Hypothalamus (tissue), 51 donors: ENCODE measurements around the gene OBSL1.

Source experiments
- DNase-seq, 51 donors: peaks; one replicate each; lab custom pipeline; 2025; lab: John Stamatoyannopoulos, UW

OBSL1 gene

DNA sequence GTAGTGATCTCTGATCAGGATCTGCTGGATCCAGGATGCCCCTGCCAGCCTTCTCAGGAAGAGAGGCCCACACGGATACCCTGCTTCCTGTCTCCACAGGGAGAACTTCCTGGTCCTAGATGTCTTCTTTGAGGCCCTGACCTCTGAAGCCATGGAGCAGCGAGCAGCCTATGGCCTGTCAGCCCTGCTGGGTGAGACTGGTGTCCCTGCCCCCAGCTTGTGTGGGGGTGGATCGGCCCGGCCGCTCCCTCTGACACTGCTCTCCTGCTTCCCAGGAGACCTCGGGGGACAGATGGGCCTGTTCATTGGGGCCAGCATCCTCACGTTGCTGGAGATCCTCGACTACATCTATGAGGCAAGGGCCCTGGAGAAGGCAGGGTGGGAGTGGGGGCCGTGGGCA, 34.4 kb downstream of the OBSL1 start:
- DNase-seq: no peak

DNA sequence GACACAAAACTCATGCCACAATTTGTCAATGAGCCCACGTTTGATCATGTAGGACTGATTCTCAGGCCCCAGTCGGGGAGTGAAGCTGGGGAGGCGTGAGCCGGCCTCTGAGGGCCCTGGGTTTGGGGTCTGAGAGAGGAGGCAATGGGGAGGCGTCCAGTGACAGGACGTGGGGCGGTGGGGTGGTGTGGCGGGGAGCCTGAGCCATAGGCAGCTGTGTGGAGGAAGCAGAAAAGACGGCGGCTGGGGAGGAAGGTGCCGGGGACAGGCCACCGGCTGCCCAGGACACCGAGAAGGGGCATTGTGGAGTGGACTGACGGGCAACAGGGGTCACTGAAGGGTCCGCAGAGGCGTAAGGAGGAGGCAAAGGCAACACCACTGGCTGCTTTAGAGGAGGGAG, 34.9 kb downstream of the OBSL1 start:
- DNase-seq: no peak

DNA sequence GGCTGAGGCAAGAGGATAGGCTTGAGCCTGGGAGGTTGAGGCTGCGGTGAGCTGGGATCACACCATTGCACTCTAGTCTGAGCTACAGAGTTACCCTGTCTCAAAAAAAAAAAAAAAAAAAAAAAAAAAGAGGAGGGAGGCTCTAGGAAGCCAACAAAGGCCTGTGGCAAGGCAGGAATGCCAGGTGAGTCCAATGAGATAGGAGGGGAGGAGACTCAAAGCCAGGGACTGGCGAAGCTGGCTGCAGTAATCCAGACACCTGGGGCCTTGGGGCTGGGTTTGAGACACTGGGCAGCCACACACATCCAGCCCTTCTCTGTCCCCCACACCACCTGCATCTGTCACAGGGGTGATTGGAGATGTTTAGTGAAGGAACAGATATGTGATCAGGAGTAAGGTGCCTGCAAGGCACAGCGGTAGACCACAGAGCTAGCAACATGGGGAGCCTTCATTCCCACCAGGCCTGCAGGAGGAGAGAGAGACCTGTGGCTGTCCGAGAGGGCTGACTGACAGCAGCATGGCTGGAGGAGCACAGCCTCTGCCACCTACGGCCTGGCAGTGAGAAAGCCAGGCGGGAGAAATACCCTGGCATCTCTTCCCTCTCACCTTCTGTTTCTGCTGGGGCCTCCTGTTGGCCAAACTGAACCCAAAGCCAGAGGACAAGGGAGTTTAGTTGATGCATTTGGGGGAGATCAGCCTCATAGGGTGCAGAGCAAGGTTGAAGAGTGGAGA, 37.2 kb downstream of the OBSL1 start:
- DNase-seq: no peak

DNA sequence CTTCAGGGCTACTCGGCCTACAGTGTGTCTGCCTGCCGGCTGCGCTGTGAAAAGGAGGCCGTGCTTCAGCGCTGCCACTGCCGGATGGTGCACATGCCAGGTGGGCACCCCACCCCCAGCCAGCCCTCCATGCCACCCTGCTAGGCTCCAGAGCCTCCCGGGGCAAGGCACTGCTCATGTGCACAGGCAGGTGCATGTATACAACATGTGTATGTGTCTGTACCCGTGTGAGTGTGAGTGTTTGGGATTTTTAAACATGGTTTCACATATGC, 39.0 kb downstream of the OBSL1 start:
- no peak for DNase-seq

DNA sequence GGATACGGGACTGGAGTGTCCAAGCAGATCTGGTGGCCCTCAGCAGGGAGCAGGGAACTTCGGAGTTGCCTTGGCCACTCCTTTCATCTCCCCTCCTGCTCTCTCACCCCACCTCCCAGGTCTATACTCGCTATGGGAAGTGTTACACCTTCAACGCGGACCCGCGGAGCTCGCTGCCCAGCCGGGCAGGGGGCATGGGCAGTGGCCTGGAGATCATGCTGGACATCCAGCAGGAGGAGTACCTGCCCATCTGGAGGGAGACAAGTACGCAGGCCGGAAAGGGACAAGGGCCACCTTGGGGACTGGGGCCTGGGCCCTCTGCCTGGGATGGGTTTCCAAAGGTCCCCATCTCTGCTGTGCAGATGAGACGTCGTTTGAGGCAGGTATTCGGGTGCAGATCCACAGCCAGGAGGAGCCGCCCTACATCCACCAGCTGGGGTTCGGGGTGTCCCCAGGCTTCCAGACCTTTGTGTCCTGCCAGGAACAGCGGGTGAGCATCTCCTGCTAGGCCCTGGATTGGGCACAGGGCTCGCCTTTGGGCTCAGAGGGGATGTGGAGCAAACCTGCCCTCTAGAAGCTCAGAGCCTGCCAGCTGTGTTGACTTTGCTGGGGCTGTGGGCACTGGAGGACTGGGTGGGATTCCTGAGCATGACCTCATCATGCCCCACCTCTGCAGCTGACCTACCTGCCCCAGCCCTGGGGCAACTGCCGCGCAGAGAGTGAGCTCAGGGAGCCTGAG, 39.5 kb downstream of the OBSL1 start:
- DNase-seq: no peak

DNA sequence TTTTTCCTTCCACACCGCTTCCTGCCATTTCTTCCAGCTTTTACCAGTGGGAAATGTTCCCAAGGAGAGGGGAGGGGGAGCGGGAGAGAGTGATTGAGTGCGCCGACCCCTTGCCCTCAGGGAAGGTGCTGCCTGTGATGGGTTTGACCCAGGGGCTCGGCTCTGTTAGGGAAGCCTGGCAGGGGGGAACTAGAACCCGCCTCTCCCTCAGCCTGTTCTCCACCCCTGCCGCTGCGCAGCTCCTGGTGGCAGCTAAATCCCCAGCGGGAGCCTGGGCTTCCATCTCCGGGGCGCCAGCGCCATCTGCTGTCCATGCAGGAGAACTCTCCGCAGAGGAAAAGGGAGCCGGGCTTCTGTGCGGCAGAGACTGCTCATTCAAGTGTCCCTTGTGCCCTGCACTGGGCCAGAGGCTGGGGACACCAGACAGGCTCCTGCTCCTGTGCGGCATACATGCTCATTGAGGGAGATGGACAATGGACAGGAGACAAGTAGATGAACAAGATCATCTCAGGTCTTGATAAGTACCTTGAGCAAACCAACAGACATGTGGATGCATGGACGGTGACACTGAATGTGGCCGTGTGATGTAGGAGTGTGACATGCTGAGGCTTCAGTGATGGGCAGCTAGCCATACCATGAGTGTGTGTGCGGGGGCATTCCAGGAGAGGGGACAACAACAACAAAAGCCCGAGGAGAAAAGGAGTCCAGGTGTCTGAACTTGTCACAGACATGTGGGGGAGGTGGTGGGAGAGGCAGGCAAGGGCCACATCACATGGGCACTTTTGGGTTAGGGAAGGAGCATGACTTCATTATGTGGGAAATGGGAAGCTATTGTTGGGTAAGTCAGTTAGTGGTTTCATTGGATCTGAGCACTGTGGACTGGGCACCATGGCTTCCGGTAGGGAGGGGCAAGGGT, 41.0 kb downstream of the OBSL1 start:
- peak; percentile 7 to 91 (median 71) for DNase-seq

DNA sequence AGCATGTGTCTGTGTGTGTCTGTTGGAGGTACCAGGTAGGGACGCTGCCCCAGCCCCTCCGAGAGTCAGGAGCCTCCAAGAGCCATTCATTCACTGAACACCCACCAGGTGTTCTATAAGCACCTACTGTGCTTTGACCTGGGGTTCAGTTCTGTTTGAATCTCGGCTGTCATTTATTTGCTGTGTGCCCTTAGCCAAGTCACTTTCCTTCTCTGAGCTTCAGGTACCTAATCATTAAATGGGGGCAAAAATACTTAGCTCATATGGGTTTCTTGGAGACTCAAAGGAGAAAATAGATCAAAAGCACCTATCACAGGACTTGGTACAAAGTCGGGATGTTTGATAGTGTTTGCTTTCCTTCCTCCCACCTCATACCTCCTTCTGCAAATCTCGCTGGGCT, 43.9 kb downstream of the OBSL1 start:
- no peak for DNase-seq

DNA sequence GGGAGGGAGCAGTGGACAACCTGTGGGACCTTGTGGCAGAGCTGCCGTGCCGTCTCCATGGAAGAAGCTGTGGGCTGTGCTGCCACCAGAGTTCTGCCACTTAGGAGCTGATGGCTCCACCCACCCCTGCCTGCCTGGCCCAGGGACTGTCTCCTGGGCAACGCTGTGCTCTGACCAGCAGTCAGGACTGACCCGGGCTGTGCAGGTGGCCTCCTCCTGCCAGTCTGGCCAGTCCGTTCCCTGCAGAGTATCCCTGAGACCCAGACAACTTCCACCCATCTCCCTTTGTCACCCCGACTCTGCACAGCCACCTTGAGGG, 44.3 kb downstream of the OBSL1 start:
- DNase-seq: peak in 11 of 51 donors; percentile 11 to 49 (median 26)

DNA sequence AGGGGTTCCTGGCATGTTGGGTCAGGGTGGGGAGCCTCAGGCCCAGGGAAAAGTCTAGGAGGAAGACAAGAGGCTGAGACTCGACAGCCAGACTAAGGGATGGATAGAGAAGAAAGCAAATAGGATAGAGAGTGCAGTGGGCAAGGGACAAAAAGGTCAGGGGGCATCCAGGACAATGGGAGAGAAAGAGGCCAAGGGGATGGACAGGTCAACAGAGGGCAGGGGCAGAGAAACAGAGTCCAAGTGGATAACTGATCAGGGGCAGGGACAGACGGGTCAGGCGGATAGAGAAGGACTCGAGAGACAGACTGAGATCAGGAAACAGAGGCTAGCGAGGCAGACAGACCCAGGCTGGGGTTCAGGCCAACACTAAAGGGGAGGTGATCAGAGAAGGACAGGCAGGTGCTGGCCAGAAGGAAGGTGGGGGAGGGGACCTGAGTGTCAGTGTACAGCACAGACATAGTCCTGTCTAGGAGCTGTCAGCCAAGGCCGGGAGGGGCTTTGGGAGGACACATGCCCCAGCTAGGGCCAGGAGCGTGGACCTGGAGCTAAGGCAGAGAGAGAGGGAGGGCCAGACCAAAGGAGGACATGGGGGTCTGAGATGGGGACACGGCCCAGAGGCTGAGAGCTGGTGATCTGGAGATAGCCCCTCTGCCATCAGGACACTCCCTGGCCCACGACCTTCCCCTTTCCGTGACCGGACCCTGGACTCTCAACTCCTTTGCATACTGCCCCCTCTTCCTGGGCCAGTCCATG, 44.8 kb downstream of the OBSL1 start:
- no peak for DNase-seq

DNA sequence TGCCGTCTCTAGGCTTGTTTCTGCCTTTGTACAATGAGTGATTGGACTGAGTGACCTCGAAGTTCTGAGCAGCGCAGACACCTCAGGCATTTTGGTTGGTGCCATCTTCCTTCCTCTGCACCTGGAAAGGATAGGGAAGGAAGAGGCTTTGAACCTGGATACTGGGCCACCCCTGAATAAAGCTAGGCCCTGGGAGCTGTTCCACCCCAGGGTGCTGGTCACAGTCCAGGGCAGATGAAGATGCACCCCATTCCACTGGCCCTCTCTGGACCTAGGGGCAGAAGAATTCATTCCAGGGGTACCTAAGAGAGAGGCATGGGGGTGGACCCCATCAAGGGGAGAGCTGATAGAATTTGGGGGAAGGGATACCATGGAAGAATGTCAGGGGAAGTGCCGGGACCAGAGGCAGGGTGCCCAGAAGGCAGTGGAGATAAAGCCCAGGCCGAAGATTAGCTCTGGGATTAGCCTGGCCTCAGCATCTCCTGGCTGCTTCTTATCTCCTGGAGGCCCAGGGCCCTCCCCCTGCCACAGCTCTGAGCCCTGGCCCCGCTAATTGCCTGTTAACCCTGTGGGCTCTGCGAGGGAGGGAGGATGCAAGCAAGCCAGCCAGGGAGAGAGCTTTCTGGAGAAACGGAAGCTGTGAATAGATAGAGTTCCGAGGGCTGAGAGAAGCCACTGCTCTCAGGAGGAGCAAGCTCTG, 45.7 kb downstream of the OBSL1 start:
- no peak for DNase-seq

DNA sequence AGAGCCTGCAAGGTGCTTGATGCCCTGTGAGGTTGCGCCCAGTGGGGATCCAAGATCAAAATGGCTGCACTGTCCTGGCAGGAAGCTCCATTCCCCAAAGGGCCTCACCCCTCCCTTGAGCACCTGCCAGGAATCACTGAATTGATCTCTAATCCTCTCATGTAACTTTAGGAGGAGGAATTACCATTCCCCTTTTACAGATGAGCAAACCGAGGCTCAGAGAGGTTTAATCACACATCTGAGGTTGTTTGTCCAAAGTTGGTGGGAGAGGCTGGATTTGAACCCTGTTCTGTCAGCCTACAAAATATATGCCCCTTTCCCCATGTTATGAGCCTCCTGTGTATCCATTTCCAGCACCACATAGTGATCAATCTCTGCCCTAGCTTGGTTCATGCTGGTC, 46.5 kb downstream of the OBSL1 start:
- DNase-seq: no peak

DNA sequence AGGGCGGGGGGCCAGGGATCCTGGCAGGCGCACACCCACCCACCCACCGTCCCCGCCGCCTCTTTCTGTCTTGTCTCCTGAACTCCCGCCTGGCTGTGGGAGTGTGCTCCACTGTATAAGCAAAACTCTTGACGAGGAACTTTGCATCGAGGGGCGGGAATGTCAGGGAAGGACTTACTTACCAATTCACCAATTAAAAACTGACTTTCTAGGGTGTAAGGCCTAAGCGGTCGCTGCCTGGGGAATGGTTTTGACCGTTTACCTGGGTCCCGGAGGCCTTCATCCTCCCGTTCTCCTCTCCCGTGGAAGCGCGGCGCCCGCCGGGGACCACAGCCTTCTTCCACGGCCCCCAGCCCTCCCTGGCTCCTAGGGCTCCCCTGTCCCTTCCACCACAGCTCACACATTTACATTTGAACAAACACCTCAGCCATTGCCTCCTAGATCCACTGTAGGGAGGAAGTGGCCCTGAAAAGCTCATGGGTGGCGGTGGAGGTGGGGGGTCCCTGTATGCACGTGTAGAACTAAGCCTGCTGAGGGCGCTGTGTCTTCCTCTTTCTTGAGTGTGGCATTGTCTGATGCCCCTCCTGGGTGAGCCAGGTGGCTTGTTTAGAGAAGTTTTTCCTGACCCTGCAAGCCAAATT, 48.2 kb downstream of the OBSL1 start:
- peak in 1 of 51 donors; percentile 58 for DNase-seq

DNA sequence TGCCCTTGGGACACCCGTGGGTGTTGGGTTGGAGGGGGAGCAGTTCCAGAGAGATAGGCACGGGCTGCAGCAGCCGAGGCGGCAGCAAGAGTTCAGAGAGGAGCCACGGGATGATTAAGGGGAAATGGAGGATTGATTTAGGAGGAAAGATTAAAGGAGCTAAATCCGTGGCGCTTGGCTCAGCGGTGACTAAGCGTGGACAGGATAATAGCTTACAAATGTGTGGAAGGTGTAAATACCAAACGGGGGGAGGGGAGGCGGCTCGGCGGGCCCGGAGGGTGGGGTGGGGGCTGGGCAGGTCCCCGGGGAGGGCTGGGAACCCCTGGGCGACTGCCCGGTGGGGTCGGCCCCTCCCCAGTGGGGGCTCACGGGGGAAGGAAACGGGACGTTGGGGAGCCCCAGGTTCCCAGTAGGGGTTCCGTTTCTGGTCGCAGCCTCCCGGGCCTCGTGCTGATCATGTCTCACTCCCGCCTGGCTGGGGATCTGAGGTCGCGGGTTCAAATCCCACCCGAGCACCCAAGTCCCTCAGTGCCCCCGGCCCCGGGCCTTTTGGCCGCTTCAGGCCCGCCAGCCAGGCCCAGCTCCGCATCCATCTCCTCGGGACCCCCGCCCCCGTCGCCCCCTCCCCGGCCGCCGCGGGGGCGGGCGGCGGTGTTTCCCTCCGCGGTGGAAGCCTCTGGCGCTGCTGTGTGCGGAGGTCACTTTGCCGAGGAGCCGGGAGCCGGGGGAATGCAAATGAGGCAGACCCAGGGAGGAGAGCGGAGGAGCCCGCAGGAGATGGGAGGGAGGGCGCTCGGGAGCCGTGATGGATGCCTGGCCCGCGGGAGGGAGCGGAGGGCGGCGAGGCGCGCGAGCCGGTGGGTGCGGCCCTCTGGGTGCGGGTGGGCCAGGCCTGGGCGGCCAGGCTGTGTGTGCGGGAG, 49.0 kb downstream of the OBSL1 start:
- DNase-seq: peak in 17 of 51 donors; percentile 11 to 58 (median 32)

DNA sequence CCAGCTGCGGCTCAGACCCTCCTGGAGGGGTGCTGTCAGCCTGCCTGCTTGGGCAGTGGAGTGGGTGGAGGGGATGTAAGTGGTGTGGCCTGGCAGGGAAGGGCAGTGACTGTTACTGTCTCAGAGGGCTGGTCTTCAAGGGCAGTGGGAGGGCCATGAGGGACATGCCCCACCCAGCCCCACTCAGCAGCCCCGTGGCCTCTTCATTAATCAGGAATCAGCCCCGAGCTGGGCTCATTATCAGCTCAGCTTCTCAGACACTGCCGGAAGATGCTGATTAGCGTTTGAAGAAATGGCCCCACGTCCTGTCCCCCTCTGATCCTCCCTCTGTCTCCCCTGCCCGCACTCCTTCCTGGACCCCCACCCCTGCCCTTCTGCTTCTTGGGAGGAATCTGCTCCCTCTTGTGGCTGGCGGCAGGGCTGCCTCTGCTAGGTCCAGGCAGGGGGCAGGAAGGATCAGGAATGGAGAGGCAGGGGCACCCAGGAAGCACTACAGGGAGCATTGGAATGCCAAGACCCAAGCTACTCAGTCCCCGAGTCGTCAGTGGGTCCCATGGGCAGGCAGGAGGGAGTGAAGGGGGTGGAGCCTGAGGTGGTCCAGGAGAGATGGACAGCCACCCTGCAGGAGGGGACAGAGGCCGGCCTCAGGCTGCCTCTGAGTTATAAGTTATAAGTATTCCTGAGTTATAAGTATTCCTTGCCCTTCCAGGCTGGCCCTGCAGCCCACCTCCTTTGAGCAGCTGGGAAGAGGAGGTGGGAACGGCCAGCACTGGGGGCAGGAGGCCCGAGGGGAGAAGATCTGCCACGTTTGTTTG, 50.1 kb downstream of the OBSL1 start:
- DNase-seq: peak in 4 of 51 donors; percentile 15 to 30 (median 20)

DNA sequence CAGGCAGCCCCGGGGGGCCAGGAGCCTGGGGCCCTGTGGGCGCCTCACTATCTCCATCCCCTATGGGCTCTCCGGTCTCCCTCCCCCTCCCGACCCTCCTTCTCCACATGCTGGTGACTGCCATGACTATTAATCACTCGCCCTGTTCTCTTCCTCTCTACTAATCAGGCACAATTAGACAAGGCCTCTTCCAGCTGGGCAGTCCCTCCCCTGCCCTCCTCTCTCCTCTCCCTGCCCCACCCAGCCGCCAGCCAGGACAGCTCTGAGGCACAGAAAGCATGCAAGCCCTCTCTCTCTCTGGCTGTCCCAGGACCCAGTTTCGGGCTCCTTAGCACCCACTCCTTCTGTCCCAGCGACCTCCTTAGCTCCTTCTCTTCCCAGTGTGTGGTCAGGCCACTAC, 51.3 kb downstream of the OBSL1 start:
- DNase-seq: no peak

DNA sequence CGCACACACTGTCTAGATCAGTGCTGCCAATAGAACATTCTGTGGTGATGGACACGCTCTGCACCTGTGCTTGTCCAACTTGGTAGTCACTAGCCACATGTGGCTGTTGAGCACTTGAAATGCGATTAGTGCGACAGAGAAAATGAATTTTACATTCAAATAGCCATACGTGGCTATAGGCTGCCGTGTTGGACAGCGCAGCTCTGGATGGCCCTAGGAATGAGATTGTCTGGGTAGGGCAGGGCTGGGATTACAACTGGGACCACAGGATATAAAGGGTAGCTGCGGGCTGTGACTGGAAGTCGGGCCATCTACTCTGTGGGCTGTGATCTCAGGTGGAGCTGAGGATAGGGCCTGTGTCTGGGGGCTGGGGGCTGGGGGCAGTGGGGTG, 51.8 kb downstream of the OBSL1 start:
- DNase-seq: no peak

DNA sequence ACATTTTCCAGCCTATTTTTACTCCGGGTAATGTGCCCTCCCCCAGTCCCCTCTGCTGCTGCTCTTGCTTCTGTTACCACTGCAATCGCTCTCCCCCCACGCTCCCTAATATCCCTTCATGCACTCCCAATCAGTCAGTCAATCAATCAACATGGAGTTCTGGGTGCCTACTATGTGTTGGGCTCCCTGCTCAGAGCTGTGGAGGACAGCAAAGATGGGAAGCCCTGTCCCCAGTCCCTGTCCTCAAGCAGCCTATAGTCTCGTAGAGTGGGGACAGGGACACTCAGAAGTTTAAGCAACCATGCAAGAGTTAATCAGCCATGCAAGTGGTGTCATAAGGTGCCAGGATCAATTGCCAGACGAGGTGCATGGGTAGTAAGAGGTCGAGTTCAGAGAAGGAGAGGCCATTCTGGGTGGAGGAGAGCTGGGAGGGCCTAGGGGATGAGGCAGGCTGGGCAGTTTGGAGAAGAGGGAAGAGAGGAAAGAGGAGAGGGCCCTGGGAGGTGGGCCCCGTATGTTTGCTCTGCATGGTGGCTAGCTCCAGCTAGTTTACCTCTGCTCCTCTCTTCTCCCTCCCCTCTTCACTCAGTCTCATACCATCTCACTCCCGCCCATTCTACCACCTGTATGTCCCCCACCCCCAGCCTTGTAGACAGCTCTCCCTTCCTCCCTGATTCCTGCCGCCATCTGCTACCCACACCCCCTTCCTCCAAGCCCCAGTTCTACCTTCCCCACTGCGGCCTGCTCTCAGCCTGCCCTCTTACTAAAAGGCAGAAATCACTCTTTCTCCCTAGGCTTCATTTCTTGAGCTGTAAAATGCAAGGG, 53.2 kb downstream of the OBSL1 start:
- DNase-seq: no peak
